NCI-H1048 (cell line): ENCODE data around the gene C1RL.
"Not testable (repeated sequence)": the region's sequence is repeated elsewhere in the genome, so short reads cannot be mapped to it uniquely, and the experiment has no call there.

Source experiments
- DNase-seq: peaks from one replicate; lab custom pipeline; 2025; lab: John Stamatoyannopoulos, UW

C1RL gene

GRCh38 chr12:7060353-7060954 is 48.6 kb downstream of the C1RL start, which contains the start of gene C1S:
TSS of gene C1S (plus strand) at chr12:7060718. CDS start at chr12:7061913, 1,195 bp downstream.
- DNase-seq, result no peak

DNA sequence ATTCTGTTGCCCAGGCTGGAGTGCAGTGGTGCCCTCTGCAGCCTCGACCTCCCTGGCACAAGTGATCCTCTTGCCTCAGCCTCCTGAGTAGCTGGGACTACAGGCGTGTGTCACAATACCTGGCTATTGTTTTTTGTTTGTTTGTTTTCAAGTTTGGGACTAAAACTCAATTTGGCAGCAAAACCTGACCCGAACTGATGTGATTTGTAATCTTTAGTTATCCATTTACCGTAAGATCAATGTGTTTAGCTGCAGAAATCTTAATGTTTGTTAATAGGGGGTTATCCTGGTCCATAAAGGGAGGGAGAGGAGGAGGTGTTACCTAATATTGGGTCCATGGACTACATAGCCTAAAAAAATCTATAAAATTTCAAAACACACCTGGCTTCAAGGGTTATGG is 49.2 kb downstream of the C1RL start:
- no peak for DNase-seq

- DNase-seq, result no peak
These were observed 50.1 kb downstream of the C1RL start for GRCh38 chr12:7058850-7059395.

- DNase-seq, result no peak
These were observed 50.7 kb downstream of the C1RL start for GRCh38 chr12:7058163-7058845.

DNA sequence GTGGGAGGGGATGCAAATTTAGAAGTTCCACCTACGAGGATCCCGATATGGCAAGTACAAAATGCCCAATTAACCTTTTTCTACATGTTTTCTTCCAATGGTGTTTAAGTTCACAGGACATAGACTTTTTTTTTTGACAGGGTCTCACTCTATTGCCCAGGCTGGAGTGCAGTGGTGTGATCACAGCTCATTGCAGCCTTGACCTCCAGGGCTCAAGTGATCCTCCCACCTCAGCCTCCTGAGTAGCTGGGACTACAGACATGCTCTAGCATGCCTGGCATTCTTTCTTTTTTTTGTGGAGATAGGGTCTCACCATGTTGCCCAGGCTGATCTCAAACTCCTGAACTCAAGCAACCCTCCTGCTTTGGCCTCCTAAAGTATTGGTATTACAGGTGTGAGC is 53.3 kb downstream of the C1RL start:
- not testable (repeated sequence) for DNase-seq

- DNase-seq, result no peak
These were observed 54.1 kb downstream of the C1RL start for GRCh38 chr12:7054925-7055324.

GRCh38 chr12:7049973-7050372 is 59.0 kb downstream of the C1RL start:
- not testable (repeated sequence) for DNase-seq

- DNase-seq, result not testable (repeated sequence)
These were observed 59.5 kb downstream of the C1RL start for GRCh38 chr12:7049445-7049951.

GRCh38 chr12:7047306-7047705 is 61.7 kb downstream of the C1RL start:
- DNase-seq, result no peak

GRCh38 chr12:7046383-7047105 is 62.5 kb downstream of the C1RL start:
- no peak for DNase-seq

- DNase-seq, result no peak
These were observed 63.1 kb downstream of the C1RL start for GRCh38 chr12:7045913-7046312.
